ENCODE data around the gene UBA6. TPM values are rescaled to one million over a fixed set of nuclear protein-coding genes. Genes with fewer than 3 reads are reported as not detected.
A peak's percentile ranks its signal among the peaks of the same experiment; 100 is the strongest.

The UBA6 gene
- total and polyA plus RNA-seq, 9 of the 15 experiments (the other 6 are each of a cell fraction or from before 2014, with no cell fraction given), result 22.9 to 139 (median 94.6) TPM

GRCh38 chr4:67723949-67724348, 23.0 kb upstream of the UBA6 start (continued):
- TF ChIP-seq, protein P1, sequence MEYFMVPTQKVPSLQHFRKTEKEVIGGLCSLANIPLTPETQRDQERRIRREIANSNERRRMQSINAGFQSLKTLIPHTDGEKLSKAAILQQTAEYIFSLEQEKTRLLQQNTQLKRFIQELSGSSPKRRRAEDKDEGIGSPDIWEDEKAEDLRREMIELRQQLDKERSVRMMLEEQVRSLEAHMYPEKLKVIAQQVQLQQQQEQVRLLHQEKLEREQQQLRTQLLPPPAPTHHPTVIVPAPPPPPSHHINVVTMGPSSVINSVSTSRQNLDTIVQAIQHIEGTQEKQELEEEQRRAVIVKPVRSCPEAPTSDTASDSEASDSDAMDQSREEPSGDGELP (CRISPR knock-in tag; IDR thresholded peaks at IDR 0.05; ENCODE audit: borderline replicate concordance), result 0 out of 2 replicates have a peak, but pooled peaks have one; percentile 22
- TF ChIP-seq ZNF232 (CRISPR knock-in tag; IDR thresholded peaks at IDR 0.05) (no peak), ZNF253 (CRISPR knock-in tag; conservative IDR thresholded peaks at IDR 0.05) (no peak), SMARCB1 (IDR thresholded peaks at IDR 0.05; ENCODE audit: insufficient read length, low read depth) (no peak), RAD21 (CRISPR knock-in tag; conservative IDR thresholded peaks at IDR 0.05 in 1 of 2, IDR thresholded peaks at IDR 0.05 in 1 of 2) (peak in 1 of 2 experiments; percentile 35; a peak in 2 of 4 replicates), ZFP30 (CRISPR knock-in tag; IDR thresholded peaks at IDR 0.05; ENCODE audit: borderline replicate concordance) (no peak)
- TF ChIP-seq, protein P2, sequence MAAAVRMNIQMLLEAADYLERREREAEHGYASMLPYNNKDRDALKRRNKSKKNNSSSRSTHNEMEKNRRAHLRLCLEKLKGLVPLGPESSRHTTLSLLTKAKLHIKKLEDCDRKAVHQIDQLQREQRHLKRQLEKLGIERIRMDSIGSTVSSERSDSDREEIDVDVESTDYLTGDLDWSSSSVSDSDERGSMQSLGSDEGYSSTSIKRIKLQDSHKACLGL (CRISPR knock-in tag; IDR thresholded peaks at IDR 0.05; ENCODE audit: borderline replicate concordance, poor library complexity, severe bottlenecking), result no peak

- CTCF ChIA-PET (ENCODE audit: low intra/inter-chr PET ratio), result no interaction called here
- H2AFZ ChIP-seq (ENCODE audit: low read depth, low read length), result no peak overlapping the region
- no peak for FAIRE-seq
Measured at GRCh38 chr4:67723341-67723740, 22.4 kb upstream of the UBA6 start.

More at GRCh38 chr4:67723341-67723740, 22.4 kb upstream of the UBA6 start:
- no peak overlapping the region for H3K4me2 ChIP-seq (ENCODE audit: insufficient read depth, low read length)
- intact Hi-C loops (cut with micrococcal nuclease) (loop anchor here (5.0 to 10.0 kb wide), 2 partner anchors 176 to 191 kb away; partner anchors contain the start of gene CENPC), in situ Hi-C loops (cut with MboI) (no loop called here)
- TF ChIP-seq YY1 (IDR thresholded peaks at IDR 0.05; ENCODE audit: borderline replicate concordance in 1 of 3, control insufficient read depth in 1 of 3, extremely low read depth in 1 of 3, insufficient read depth in 3 of 3, insufficient read length in 1 of 3, insufficient replicate concordance in 2 of 3, low read depth in 1 of 3, low read length in 2 of 3), result peak in 1 of 3 experiments; percentile 38
- TF ChIP-seq POLR2G (IDR thresholded peaks at IDR 0.05; ENCODE audit: low read depth, low read length), result 0 out of 2 replicates have a peak, but pooled peaks have one; percentile 27
- no peak for TF ChIP-seq MECOM (CRISPR knock-in tag; IDR thresholded peaks at IDR 0.05)
- H3K9me1 ChIP-seq (ENCODE audit: control insufficient read depth, insufficient read depth, low read length), result no peaks in the 10 kb centered on the region
- H3K4me1 ChIP-seq (replicated peaks in 1 of 2; ENCODE audit: control insufficient read depth in 2 of 2, insufficient read depth in 2 of 2, low read length in 2 of 2), result peaks cover 16 to 50% of the 10 kb centered on the region in 2 experiments
- POLR2A ChIA-PET, result interaction anchor here (1.1 to 1.4 kb wide), 2 partner anchors 9 to 23 kb away, joined by 3 read pairs; no protein-coding TSS in a partner anchor
- H3K4me3 ChIP-seq, result no peak overlapping the region
- no peak overlapping the region for H3K27ac ChIP-seq (ENCODE audit: extremely low read depth, low read depth, low read length)
- no peak overlapping the region for H3K9ac ChIP-seq (ENCODE audit: insufficient read depth in 1 of 2, low read depth in 2 of 2, low read length in 2 of 2)
- 84% methylated on average over 4 of the region's 5 CpGs for WGBS (ENCODE audit: insufficient coverage, low coverage, missing lambda C conversion rate)
- H3K27me3 ChIP-seq (ENCODE audit: control insufficient read depth in 2 of 2, insufficient read depth in 2 of 2, low read length in 2 of 2), result no peaks in the 10 kb centered on the region
- no TSS peak for BruUV-seq (replicated peaks)
- ATAC-seq (no peak), DNase-seq (ENCODE audit: extremely low read depth in 1 of 4, low spot score in 3 of 4) (no peak)
- H3K79me2 ChIP-seq (ENCODE audit: control insufficient read depth, insufficient read depth, low read length), result peaks cover 24% of the 10 kb centered on the region
- no peaks in the 10 kb centered on the region for H4K20me1 ChIP-seq (replicated peaks; ENCODE audit: control insufficient read depth, insufficient read depth, low read length)
- H3K9me3 ChIP-seq (replicated peaks; ENCODE audit: control insufficient read depth, insufficient read depth, low read depth, low read length), result peaks cover 8% of the 10 kb centered on the region
- H3K36me3 ChIP-seq (ENCODE audit: control insufficient read depth, insufficient read depth, low read length), result peaks cover 25% of the 10 kb centered on the region

All from K562 (cell line).